Adrenal gland (tissue), 5 donors: ENCODE measurements around the gene KRTAP1-1.

ENCODE experiments used
- CTCF ChIP-seq, 6 experiments: fragments of 450-650 bp in 4 of 6; fragments of 200-600 bp in 2 of 6; sonication (generic) in 1 of 6; IDR thresholded peaks; 1 replicate in 5 of 6; 2 replicates in 1 of 6; pipeline versions ENCODE4 v1.5.1 to v1.8.0; 2016 to 2021; ENCODE audit warnings: antibody characterized with exemption in 6 of 6, mild to moderate bottlenecking in 2 of 6, moderate library complexity in 1 of 6
- POLR2A ChIP-seq, 2 donors: fragments of 450-650 bp; IDR thresholded peaks; one replicate each; pipeline ENCODE4 v1.6.1; 2017; ENCODE audit warnings: antibody characterized with exemption in 2 of 2, mild to moderate bottlenecking in 2 of 2, moderate library complexity in 1 of 2
- donor health status: DM: no; HTN: no; CAD: no.

- TF ChIP-seq CTCF (IDR thresholded peaks at IDR 0.05) (no peak), POLR2A (IDR thresholded peaks at IDR 0.05) (no peak)
Measured at GRCh38 chr17:41065829-41066624, 24.8 kb upstream of the KRTAP1-1 start, which contains the start of gene KRTAP2-4.
